HS-27A (cell line): ENCODE results near the gene PAX3.

Experiments used
- DNase-seq: peaks from one replicate; pipeline ENCODE4 v3.0.0-alpha.2; 2012; ENCODE audit warnings: low read depth, missing footprints

The PAX3 gene

DNA sequence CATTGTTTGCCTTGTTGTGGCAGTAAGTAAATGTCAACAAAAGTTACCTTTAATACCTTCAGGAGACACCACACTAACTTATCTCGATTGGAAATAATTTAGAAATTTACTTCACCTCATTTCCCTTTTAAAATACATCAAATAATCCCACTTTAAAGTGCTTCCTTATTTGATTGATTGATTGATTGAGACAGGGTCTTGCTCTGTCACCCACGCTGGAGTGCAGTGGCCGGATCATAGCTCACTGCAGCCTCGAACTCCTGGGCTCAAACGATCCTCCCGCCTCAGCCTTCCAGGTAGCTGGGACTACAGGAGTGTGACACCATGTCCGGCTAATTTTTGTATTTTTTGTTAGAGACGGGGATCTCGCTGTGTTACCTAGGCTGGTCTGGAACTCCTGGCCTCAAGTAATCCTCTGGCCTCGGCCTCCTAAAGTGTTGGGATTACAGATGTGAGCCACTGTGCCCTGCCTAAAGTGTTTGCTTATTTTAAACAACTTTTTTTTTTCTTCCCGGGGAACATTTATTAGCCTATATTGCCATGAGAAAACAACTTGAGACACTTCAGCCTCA, 12.0 kb upstream of the PAX3 start:
- DNase-seq = no peak

DNA sequence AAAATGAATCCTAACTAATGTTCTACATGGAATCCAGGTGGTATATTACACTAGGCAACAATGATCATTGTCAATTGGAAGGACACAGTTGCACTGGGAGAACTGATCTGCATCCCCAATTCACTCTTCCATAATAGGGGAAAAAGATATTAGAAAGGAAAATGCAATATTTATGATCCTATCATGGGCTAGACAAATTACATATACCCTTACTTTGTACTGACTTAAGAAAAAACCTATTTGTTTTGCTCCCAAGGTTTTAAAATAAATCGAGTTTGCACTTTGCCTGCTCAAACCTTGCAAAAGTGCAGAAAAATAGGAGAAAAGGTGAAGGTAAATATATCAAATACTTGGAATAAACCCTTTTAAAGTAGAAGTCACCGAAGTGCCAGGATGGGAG, 11.0 kb upstream of the PAX3 start:
- no peak for DNase-seq

DNA sequence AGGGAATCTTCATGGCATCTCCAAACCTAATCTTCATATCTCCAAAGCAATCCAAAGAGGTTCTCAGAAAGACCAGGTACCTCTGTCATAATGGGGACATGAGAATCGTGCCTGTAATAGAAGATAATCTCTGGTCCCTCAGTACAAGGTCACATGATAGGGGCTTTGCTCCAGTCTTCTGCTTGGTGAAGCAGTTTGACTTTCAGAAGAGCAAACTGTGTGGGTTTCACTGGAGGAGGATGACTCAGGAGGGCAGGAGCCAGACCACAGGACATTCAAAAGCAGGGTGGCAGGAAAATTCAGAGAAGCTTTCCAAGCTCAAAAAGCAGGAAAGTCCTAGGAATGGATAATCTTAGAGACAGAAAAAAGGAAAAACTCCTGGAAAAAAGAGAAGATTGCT, 10.6 kb upstream of the PAX3 start:
- no peak for DNase-seq

DNA sequence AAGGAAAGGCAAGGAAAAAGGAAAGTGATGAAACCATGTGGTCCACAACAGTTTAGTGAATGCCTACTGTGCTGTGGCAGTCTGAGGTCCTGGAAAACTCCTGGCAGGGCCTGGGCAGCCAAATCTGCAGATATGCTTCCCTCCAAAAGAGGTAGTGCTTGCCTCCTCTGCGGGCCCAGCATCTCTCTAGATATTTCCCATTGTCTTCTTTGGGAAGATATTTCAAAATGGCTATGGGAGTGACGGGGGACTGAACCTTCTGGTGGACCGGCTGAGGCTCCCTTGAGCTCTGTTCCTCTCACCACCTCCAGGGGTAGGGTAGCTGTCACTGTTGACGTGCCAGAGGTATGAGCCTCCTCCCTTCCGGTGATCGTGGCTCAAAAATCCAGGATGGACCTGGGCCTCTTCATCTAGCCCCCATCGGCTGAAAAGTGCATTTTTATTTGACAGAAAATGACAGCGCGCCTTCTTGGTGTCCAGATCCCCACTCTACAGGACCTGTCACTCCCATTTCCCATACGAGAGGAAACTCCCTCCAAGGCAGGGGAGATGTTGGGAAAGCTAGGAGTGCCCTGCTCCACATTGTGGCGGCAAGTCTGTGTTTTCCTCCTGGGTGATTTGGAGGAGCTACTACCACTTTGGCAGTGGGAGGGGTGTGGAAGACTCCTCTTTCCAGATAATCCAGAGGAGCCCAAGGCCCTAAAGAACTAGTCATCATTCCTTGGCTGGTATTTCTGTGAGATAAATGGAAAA, 9.4 kb upstream of the PAX3 start:
- no peak for DNase-seq

DNA sequence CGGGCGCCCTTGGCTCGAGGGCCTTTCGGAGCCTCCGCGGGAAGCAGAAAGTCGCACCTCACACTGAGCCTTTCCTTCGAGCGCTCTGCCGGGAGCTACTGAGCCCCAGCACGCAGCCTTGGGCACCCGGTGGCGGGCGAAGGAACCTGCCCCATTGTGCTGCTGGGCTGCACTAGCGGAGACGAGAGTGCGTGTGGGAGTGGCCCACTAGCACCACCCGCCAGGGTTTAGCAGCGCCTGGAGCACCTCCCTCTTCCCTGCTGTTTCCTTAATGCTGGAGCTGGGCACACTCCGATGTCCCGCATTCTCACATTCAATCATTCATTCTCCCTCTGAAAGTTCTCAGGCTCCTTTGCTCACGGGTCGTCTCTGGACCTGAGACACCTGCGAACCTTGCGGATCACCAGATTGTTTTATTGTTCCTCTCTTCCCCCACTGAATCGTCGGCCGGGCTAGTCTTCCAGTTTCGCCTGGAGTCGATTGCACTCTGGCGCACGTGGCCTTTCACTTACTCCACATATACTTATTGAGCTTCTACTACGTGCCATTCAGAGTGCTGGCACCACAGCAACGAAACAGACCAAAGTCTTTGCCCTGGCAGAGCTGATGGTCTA, 8.5 kb upstream of the PAX3 start:
- DNase-seq = no peak

DNA sequence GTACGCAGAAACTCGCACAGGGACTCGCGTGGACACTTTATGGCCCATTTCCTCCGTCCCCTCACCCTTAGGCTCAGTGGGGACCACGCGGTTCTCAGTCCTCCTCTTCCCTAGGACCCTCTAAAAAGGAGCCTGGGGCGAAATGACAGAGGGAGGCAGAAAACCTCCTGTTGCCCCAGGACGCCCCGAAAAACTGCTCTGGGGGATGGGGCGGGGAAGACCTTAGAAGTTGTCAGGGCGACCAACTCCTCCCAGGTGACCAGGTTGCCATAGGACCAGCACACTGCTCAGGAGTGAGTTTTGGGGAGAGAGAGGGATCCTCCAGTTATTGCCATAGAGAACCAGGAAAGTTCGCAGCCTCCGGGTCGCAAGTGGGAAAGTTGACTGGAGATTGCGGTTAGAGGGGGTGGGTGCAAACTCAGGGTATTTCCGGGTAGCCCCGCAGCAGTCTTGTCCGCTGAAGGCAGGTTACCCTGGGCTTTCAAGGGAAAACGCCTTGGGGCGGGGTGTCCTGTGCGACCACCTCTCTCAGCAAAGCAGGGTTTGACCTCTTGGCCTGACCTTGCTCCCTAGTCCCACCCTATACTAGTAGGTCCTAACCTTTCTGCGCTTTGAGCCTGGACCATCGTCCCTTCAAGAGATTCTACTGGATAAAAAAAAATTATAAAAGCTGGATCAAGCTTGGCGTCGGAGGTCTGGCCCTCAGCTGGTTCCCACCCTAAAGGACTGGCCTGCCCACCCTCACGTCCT, 7.8 kb upstream of the PAX3 start:
- DNase-seq = no peak

DNA sequence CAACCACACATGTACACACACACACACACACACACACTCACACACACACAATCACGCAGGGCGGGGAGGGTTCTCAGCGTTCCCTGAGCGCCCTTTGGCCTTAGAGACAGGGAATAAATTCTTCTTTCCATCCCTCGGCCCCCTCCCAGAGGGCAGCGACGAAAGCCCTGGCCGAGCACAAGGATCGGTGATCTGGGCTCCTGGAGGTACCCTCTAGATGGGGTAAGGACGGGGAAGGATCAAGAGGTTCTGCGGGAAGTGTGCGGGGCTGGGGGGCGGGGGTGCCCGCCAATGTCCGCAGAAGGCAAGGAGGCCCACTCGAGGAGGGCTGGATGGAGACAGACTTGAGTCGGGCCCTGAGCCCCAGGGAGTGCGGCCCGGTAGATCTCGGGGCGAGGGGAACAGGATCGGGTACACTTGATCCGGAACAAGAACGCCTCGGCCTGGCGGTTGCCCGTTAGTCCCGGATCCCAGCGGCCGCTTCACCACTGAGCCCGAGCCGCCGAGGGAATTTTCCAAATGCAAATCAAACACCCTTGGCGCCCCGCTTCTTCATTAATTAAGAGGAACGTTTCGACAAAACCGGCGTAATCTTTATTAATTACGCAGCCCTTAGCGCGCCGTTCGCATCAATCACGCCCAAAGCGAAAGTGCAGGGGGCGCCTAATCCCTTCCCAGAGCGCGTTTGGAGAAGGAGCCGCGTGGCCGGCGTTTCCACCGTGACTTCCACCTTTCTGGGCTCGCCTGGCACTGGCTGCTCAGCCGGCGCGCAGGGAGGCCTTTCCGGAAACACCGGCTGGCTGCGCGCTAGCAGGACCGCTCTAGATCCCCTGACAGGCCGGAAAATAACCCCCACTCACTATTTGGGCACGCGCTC, 7.0 kb upstream of the PAX3 start:
- DNase-seq = no peak

DNA sequence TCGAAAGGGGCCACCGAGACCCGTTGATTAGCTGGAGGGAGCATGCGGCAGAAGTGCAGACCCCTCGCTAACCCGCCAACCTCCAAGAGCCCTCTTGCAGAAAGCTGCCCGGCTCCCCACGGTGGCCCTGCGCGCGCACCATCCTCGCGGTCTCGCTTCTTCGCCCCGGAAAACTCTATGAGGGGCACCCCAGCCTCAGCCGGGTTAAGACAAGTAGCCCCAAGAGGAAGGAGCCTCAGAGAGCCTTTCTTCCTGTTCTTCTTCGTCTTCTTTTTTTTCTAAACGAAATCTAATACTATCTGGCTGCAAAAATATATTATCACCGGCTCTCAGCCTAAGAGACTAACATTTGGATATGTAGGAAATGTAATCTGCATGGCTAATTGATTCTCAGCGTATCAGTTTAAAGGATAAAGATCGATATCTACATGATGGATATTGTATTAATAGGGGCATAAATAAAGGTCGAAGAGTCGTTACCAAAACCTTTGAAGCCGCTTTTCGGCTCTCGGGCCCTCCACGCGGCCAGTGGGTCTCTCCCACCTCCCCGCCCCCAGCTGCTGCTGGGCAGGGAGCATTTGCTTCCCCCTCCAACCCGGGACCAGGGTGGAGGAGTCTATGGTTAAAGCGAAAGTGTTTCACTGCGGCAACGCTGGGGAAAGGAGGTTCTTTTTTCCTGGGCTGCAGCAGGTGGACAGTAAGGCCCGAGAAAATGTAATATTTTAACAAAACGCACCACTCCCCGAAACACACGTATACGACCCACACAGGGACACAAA, 6.1 kb upstream of the PAX3 start:
- DNase-seq = no peak

DNA sequence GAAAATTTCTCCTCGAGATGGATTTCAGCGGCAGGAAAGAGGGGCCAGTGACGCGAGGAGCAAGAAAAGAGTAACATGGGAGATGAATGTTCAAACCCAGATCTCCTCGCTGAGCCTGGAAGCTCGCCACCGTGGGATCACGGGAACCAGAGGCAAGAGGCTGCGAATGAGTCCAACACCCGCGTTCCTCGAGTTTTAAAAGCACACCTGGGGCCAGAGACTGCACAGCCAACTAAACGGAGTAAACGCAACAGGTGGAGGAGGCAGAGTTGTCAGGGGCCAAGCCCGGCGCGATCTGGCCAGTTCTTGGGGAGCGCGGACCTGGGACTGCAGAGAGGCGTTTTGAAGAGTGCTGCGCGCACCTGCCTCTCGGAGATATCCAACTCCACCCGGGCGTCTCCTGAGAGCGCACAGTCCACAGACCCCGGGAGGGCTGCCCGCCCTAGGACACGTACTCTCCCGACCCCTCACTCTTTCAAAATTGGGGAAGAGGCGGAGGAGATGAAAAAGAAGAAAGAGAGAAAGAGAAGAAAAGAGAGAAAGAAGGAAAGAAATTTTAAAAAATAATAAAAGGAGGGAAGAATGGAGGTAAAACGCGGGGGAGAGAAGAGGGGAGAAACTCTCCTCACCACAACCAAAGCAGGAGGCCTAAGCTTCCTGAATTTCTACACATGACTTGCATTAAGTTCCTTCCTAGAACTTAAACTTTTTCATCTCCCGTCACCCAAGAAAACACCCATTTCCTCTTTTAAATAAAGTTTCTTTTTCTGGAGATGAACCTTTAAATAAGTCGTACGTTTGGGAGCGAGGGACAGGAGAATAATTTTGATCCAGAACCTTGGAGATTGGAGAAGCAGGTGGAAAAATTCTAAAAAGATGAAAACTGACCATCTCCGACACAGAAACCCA, 5.3 kb upstream of the PAX3 start:
- DNase-seq = no peak

DNA sequence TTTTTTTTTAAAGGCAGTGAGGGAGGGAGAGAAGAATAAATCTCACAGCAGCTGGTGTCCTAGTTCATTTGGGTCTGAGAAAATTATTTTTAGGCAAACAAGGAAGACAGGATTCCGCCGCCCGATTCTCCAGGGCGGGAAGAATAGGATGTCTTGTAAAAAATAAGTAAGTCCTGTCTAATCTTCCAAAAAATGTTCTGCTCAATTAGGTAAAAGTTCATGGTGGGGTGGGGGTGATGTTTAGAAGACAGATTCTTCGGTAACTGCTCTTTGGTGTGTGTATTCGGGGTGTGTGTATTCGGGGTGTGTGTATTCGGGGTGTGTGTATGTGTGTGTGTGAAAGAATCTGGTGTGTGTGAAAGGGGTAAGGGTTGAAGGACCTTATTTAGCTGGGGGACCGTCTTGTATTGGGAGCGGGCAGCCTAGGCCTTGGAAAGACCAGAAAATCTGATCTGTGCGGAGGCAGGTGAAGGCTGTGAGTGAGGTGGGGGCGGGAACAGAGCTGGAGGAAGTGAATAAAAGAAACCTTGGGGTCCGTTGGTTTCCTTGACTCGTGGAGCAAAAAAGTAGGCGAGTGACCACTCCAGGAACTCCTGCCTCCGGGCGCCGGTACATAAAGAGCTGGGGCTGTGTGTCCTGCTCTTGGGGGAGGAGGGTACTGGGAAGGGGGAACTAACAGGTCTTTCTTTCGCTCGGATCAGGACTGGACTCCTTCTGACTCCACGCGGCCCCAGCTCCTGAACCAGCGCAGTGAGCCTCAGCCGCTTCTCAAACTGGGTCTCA, 4.4 kb upstream of the PAX3 start:
- DNase-seq = no peak

DNA sequence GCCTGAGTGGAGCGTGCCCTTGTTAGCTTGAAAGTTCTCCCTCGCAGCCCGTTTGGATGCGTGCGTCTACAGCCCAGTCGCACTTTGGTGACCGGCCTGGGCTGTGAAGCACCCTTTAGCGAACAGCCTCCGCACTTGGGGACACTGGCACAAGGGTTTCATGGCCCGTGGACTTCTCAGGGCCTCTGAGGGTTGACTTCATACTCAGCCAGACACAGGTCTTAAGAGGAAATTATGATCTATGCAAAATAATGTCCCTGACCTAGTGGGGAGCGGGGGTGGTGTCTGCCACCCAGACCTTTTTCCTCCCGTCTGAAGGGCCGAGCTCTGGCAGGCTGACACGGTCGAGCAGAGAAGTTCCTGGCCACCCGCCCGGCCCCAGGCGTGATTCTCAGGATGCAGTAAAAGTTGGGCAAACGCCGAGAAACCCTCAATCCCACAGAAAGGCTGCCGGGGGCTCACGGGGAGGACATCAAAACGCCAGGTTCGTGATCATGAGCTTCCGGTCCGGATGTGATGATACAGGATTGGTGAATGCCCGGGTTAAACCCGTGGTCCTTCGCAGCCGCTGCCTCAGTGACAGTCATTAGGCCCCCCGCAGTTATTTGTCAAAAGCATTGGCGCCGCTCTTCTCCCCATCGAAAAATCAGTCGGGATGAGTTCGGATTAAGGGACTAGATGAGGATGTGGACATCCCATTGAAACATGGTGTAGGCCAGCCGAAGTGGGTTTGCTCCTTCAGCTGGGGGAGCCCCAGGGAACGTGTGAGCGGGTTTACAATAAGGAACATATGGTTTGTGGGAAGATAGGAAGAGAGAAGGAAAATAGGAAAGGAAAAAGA, 3.6 kb upstream of the PAX3 start:
- no peak for DNase-seq

DNA sequence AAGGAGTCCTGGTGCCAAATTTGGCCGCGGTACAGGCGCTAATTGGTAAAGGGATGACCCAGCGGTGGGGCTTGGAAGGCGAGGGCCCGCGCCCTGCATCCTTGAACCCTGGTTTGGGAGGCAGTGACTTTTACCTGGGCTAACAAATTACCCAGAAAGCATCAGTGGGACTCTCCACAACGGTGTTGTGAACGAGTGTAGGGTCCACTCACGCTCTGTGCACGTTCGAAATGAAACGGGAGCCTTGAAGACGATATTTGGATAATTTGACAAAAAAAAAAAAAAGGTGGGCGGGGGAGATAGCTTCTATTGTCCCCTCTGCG, 3.0 kb upstream of the PAX3 start:
- no peak for DNase-seq

DNA sequence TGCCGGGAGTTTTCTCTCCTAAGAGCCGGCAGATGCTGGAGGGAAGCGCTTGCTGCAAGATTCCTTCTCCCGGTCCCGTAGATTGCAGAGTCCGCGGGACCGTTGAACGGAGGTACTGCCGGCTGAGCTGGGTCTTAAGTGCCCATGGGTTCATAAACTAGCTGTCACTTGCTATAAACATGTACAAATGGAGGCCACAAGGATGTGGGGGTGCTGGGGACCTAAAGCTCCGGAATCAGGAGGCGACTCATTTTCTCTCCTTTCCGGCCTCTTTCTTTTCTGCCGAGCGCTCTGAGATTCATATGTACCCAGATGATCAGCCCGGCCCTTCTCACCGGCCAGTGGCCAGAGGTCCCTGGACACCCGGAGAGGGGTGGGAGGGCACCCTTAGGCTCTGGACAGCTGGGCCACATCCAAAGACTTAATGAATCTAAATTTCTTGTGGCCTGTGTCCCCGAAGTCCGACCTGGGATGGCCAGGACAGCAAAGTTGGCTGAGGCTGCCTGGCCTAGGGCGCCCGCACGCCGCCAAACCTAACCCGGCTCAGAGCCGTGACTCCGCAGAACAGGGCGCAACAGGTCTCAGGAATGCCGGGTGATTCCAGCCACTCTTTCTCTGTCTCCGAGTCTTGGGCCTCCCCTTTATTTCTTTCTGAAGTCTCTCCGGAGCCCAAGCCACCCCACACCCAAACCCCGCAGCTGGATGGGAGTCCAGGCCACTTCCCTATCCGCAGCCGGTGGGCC, 2.4 kb upstream of the PAX3 start:
- no peak for DNase-seq

DNA sequence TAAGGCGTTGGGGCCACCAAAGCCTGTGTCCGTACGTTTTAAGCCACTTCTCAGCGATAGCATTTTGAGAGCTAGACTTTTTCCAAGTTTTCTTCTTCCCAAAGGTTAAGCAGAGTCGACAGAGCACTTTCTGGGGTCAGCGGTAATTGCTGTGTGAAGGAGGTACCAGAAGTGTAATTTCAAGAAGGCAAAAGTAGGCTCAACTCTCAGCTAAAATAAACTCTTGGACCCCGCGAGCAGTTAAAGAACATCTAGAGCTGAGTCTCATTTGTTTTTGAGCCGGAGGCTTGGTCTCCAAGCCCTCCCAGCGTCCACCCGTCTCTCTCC, 1.9 kb upstream of the PAX3 start:
- no peak for DNase-seq

DNA sequence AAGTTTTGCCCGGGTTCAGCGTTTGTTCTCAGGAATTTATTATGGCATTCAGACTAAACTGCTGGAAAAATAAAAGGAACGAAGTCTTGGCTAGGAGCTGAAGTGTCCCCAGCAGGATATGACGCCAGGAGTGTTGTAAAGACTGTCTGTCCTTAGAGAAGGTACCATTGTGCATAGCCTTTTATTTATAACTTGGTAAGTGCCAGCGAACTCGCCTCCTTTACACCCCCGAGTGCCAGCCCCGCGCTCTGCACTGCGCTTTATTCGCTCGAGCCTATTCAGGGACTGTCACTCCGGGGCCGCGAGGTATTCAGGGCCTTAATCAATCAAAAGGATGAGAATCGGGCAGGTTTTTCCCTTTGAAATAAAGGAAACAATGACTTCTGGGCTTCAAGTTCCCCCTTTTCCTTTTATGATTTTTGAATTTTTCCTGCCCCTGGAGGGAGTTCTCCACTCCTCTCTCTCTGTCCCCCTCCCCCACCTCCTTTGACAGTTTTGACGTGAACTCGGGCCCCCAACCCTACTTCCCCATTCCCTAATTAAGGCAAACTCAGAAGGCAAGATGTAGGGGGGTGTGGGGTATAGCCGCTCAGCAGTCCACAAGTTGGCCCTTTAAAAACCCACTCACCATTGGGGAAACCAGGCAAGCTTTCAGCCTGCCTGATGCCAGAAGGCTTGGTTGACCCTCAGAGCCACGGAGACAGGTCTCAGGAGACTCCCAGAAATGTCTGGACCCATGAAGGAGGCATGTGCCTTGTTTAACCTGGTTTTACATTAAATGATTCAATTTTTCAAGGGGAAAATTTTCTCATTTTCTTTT, 1.3 kb upstream of the PAX3 start:
- no peak for DNase-seq

DNA sequence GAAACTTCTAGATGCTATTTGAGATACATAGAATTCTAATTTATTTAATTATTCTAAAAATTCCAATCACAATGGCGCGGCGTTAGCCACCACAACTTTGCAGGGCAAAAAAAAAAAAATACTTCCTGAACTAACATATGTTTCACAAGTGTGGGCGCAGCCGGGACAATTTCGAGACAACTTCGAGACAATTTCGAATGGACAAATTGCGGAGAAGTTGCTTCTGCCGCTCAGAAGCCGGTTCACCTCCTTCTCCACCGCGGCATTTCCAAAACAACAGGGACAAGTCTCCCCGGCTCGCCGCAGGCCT, 842 bp downstream of the PAX3 start:
- DNase-seq = no peak

DNA sequence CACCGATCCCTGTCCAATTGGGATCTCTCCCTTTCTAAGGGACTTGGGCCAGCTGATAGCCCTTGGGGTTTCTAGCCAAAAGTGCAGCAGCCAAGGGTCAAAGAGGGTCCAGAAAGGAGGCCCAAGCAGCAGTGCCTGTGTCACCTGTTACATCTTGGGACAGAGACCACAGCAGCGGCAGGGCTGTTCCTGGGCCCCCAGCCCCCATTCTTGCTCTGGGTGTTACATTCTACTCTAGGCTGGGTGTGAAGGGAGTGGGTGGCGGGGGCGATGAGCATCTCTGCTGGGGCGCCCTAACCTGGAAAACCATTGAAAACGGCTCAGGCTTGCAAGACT, 1.2 kb downstream of the PAX3 start:
- DNase-seq = no peak
